PC-9 (cell line): ENCODE data around the gene LMF1.

Experiments
- EZH2 ChIP-seq: fragments of 200-600 bp; sonication (generic); IDR thresholded peaks from 2 replicates; pipeline ENCODE4 v1.8.0; 2017; ENCODE audit warnings: antibody characterized with exemption, low read depth
- TF ChIP-seq, protein P1 (sequence below): fragments of 200-600 bp; sonication (generic); conservative IDR thresholded peaks from 2 replicates; pipeline ENCODE4 v1.6.1; 2017; ENCODE audit warnings: mixed run types, antibody characterized with exemption, mild to moderate bottlenecking, moderate library complexity

DNA sequence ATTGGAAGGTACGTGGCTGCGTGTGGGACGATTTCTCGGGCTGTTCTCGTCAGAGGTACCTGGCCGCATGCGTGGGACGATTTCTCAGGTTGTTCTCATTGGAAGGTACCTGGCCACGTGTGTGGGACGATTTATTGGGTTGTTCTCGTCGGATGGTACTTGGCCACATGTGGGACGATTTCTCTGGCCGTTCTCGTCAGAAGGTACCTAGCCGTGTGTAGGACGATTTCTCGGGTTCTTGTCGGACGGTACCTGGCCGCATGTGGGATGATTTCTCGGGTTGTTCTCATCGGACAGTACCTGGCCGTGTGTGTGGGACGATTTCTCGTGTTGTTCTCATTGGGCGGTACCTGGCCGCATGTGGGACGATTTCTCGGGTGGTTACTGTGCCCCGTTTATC, 120.1 kb downstream of the LMF1 start:
- TF ChIP-seq, protein P1, sequence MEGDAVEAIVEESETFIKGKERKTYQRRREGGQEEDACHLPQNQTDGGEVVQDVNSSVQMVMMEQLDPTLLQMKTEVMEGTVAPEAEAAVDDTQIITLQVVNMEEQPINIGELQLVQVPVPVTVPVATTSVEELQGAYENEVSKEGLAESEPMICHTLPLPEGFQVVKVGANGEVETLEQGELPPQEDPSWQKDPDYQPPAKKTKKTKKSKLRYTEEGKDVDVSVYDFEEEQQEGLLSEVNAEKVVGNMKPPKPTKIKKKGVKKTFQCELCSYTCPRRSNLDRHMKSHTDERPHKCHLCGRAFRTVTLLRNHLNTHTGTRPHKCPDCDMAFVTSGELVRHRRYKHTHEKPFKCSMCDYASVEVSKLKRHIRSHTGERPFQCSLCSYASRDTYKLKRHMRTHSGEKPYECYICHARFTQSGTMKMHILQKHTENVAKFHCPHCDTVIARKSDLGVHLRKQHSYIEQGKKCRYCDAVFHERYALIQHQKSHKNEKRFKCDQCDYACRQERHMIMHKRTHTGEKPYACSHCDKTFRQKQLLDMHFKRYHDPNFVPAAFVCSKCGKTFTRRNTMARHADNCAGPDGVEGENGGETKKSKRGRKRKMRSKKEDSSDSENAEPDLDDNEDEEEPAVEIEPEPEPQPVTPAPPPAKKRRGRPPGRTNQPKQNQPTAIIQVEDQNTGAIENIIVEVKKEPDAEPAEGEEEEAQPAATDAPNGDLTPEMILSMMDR = no peak
- no peak for TF ChIP-seq EZH2
